ENCODE data around the gene PPM1E. TPM values are rescaled to one million over a fixed set of nuclear protein-coding genes. Genes with fewer than 3 reads are reported as not detected.
"Not testable (repeated sequence)": the region's sequence is repeated elsewhere in the genome, so short reads cannot be mapped to it uniquely, and the experiment has no call there.

Gene PPM1E
- total and polyA plus RNA-seq, 2 experiments from 2014 or later: 0.27 TPM; not detected in 1

DNA sequence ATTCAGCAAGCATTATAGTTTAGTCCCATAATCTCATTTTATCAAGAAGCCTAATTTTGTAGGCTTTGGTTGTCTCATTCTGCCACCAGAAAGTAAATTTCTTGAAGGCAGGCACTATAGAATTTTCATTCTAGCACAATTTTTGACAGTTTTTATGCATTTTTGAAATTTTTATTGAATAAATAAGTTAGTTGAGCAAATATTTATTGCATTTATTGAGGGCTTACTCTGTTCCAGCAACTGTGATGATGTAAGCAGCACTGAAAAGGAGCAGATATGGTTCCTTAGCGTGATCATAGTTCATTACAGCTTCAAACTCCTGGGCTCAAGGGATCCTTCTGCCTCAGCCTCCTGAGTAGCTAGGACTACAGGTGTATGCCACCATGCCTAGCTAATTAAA, 34.2 kb downstream of the PPM1E start:
- no peak overlapping the region for H3K4me3 ChIP-seq
- no peaks in the 10 kb centered on the region for H3K9me3 ChIP-seq (ENCODE audit: low read depth)
- no peaks in the 10 kb centered on the region for H3K36me3 ChIP-seq
- no peak for DNase-seq (ENCODE audit: low read depth in 1 of 2, low spot score in 1 of 2)
- no peaks in the 10 kb centered on the region for H3K4me1 ChIP-seq (ENCODE audit: low read depth)
- TF ChIP-seq, protein P1, sequence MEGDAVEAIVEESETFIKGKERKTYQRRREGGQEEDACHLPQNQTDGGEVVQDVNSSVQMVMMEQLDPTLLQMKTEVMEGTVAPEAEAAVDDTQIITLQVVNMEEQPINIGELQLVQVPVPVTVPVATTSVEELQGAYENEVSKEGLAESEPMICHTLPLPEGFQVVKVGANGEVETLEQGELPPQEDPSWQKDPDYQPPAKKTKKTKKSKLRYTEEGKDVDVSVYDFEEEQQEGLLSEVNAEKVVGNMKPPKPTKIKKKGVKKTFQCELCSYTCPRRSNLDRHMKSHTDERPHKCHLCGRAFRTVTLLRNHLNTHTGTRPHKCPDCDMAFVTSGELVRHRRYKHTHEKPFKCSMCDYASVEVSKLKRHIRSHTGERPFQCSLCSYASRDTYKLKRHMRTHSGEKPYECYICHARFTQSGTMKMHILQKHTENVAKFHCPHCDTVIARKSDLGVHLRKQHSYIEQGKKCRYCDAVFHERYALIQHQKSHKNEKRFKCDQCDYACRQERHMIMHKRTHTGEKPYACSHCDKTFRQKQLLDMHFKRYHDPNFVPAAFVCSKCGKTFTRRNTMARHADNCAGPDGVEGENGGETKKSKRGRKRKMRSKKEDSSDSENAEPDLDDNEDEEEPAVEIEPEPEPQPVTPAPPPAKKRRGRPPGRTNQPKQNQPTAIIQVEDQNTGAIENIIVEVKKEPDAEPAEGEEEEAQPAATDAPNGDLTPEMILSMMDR (IDR thresholded peaks at IDR 0.05; ENCODE audit: low read depth, low read length): no peak
- no peaks in the 10 kb centered on the region for H3K27me3 ChIP-seq
- no peak overlapping the region for H3K27ac ChIP-seq

DNA sequence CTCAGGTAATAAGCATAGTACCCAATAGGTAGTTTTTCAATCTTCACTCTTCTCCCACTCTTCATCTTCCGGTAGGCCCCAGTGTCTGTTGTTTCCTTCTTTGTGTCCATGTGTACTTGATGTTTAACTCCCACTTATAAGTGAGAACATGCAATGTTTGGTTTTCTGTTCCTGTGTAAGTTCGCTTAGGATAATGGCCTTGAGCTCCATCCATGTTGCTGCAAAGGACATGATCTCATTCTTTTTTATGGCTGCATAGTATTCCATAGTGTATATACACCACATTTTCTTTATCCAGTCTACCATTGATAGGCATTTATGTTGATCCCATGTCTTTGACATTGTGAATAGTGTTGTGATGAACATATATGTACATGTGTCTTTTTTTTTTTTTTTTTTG, 38.9 kb downstream of the PPM1E start:
- H3K27ac ChIP-seq; DNase-seq (ENCODE audit: low read depth in 1 of 2, low spot score in 1 of 2); H3K27me3 ChIP-seq; H3K4me1 ChIP-seq (ENCODE audit: low read depth); H3K36me3 ChIP-seq; H3K9me3 ChIP-seq (ENCODE audit: low read depth); H3K4me3 ChIP-seq: not testable (repeated sequence)

DNA sequence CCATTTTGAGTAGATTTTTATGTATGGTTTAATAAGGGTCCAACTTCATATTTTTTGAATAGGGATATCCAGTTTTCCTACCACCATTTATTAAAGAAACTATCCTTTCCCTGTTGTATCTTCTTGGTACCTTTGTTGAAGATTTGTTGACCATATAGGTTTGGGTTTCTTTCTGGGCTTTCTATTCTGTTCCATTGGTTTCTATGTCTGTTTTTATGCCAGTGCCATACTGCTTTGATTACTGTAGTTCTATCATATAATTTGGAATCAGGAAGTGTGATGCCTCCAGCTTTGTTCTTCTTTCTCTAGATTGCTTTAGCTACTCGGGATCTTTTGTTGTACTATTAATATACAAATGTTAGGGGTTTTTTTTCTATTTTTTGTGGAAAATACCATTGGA, 46.5 kb downstream of the PPM1E start:
- H3K4me3 ChIP-seq: no peak overlapping the region
- no peaks in the 10 kb centered on the region for H3K4me1 ChIP-seq (ENCODE audit: low read depth)
- TF ChIP-seq, protein P1 (IDR thresholded peaks at IDR 0.05; ENCODE audit: low read depth, low read length): no peak
- no peaks in the 10 kb centered on the region for H3K27me3 ChIP-seq
- H3K36me3 ChIP-seq: no peaks in the 10 kb centered on the region
- DNase-seq (ENCODE audit: low read depth in 1 of 2, low spot score in 1 of 2): no peak
- no peak overlapping the region for H3K27ac ChIP-seq
- H3K9me3 ChIP-seq (ENCODE audit: low read depth): no peaks in the 10 kb centered on the region

DNA sequence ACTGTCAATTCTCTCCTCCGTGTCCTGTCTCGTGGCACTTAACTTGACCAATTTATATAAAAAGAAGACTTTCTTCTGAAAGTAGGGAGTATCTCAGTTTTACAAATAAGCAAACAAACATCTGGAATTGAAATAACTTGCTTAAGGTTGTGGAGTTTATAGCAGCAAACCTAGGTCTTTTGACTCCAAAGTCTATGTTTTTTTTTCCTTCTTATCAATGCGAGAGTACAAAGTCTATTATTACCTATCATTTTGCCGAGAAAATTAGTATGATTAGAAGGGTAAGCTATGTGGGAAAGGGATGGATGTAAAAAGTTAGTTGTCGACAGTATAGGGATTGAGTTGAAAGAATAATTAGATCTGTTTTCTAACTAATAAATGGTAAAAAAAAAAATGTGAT, 50.4 kb downstream of the PPM1E start:
- Histone ChIP-seq H3K36me3 (no peaks in the 10 kb centered on the region), H3K4me3 (no peak overlapping the region), H3K27me3 (no peaks in the 10 kb centered on the region), H3K4me1 (ENCODE audit: low read depth) (no peaks in the 10 kb centered on the region), H3K27ac (no peak overlapping the region), H3K9me3 (ENCODE audit: low read depth) (no peaks in the 10 kb centered on the region)
- DNase-seq (ENCODE audit: low read depth in 1 of 2, low spot score in 1 of 2): no peak
- TF ChIP-seq, protein P1 (IDR thresholded peaks at IDR 0.05; ENCODE audit: low read depth, low read length): no peak

DNA sequence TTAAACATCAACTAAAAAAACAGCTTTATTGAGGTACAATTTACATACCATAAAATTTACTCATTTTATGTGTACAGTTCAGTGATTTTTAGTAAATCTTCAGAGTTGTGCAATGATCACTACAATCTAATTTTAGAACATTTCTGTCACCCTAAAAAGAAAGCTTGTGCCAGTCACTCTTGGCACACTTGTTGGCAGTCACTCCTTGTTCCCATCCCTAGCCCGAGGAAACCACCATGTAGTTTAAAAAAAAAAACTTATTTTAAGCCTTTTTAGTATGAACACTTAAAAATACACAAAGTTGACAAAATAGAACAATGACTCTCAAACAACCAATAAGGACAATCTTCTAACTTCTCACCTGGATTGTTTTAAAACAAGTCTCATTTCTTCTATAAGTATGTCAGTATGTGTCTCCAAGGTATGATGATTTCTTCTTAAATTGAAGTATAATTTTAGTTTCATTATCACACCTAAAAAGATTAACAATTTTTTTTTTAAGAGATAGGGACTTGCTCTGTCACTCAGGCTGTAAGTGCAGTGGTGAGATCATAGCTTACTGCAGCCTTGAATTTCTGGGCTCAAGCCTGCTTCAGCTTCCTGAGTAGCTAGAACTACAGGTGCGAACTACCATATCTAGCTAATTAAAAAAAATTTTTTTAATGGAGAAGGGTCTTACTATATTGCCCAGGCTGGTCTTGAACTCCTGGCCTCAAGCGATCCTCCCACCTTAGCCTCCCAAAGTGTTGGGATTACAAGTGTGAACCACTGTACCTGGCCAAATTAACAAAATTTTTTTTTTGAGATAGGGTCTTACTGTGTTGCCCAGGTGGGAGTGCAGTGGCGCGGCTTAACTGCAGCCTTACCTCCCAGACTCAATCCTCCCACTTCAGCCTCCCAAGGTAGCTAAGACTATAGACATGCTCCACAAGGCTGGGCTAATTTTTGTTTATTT, 53.2 kb downstream of the PPM1E start:
- Histone ChIP-seq H3K36me3 (no peaks in the 10 kb centered on the region), H3K27me3 (no peaks in the 10 kb centered on the region), H3K4me3 (no peak overlapping the region), H3K9me3 (ENCODE audit: low read depth) (no peaks in the 10 kb centered on the region), H3K4me1 (ENCODE audit: low read depth) (no peaks in the 10 kb centered on the region), H3K27ac (no peak overlapping the region)
- no peak for DNase-seq (ENCODE audit: low read depth in 1 of 2, low spot score in 1 of 2)
- TF ChIP-seq, protein P1 (IDR thresholded peaks at IDR 0.05; ENCODE audit: low read depth, low read length): no peak

DNA sequence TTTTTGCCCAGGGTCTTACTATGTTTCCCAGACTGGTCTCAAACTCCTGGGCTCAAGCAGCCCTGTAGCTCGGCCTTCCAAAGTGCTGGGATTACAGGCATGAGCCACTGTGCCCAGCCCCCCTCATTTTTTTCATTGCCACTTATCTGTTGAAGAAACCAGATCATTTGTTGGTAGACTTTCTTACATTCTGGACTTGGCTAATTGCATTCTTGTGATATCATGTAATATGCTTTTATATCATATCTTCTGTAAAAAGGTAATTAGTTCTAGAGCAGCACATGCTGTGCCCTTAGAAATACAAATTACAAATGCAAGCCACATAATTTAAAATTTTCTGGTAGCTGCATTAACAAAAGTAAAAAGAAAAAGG, 53.9 kb downstream of the PPM1E start:
- no peaks in the 10 kb centered on the region for H3K4me1 ChIP-seq (ENCODE audit: low read depth)
- H3K36me3 ChIP-seq: no peaks in the 10 kb centered on the region
- no peak overlapping the region for H3K27ac ChIP-seq
- TF ChIP-seq, protein P1 (IDR thresholded peaks at IDR 0.05; ENCODE audit: low read depth, low read length): no peak
- no peak for DNase-seq (ENCODE audit: low read depth in 1 of 2, low spot score in 1 of 2)
- H3K27me3 ChIP-seq: no peaks in the 10 kb centered on the region
- no peak overlapping the region for H3K4me3 ChIP-seq
- no peaks in the 10 kb centered on the region for H3K9me3 ChIP-seq (ENCODE audit: low read depth)

All from cardiac muscle cell (in vitro differentiated cells and primary cell).